Right lobe of liver (tissue), 4 donors: Measurements from ENCODE around the gene TUBG2.

Experiments used
- POLR2A ChIP-seq: fragments of 450-650 bp; IDR thresholded peaks from one replicate; pipeline ENCODE4 v1.6.1; 2017; ENCODE audit warnings: antibody characterized with exemption, mild to moderate bottlenecking
- TF ChIP-seq, protein P1 (sequence below), 4 donors: fragments of 200-600 bp in 3 of 4; fragments of 450-650 bp in 1 of 4; IDR thresholded peaks; one replicate each; pipeline versions ENCODE4 v1.5.1 to v1.8.0; 2016 to 2022; ENCODE audit warnings: antibody characterized with exemption in 4 of 4, mild to moderate bottlenecking in 2 of 4
- donor health status: DM: no; HTN: no; CAD: no.
- donor health status: DM: no; HTN: no; CAD: no.
- donor health status: DM: no; HTN: yes; CAD: no.

DNA sequence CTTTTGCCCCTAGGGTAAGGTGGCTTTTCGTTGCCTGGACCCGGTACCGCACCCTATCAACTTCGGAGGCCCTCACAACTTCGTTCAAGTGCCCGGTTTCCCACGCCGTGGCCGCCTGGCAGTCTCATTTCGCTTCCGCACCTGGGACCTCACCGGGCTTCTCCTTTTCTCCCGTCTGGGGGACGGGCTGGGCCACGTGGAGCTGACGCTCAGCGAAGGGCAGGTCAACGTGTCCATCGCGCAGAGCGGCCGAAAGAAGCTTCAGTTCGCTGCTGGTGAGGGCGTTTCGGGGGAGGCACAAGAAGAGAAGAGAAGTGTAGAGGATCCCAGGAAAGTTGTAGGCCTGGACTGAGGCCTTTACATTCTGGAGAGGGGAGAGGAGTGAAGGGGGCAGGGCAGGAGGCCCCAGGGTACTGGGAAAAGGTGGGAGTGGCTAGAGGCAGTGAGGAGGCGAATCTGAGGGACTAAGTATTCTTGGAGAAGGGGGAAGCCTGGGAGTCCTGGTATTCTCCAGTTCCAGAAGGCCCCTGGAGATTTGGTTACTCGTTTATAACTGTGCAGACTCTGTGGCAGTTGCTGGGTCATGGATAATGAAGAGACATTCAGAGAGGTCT, 28.7 kb downstream of the TUBG2 start:
- TF ChIP-seq, protein P1, sequence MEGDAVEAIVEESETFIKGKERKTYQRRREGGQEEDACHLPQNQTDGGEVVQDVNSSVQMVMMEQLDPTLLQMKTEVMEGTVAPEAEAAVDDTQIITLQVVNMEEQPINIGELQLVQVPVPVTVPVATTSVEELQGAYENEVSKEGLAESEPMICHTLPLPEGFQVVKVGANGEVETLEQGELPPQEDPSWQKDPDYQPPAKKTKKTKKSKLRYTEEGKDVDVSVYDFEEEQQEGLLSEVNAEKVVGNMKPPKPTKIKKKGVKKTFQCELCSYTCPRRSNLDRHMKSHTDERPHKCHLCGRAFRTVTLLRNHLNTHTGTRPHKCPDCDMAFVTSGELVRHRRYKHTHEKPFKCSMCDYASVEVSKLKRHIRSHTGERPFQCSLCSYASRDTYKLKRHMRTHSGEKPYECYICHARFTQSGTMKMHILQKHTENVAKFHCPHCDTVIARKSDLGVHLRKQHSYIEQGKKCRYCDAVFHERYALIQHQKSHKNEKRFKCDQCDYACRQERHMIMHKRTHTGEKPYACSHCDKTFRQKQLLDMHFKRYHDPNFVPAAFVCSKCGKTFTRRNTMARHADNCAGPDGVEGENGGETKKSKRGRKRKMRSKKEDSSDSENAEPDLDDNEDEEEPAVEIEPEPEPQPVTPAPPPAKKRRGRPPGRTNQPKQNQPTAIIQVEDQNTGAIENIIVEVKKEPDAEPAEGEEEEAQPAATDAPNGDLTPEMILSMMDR (IDR thresholded peaks at IDR 0.05) = no peak
- no peak for TF ChIP-seq POLR2A
